IMR-90 (cell line): ENCODE measurements around the gene CCDC63. TPM values are rescaled to one million over a fixed set of nuclear protein-coding genes. Genes with fewer than 3 reads are reported as not detected.

ENCODE experiments used
- ATAC-seq: fragments of 200-7000 bp; cut with Tn5 transposase; 2 replicates; pipeline ENCODE4 v1.9.1; 2020; ENCODE audit warnings: low read depth, mild to moderate bottlenecking, moderate library complexity
- BruUV-seq: library from RNA; stranded (reverse); fragments of 400-500 nt; replicated peaks from 2 replicates; lab custom pipeline; 2021; lab: Mats Ljungman, UMichigan
- CTCF ChIA-PET: fragments of 300-600 bp; formaldehyde crosslinking; extraction: SDS; loops from one replicate; lab custom pipeline; 2021; ENCODE audit warnings: antibody characterized with exemption; lab: Yijun Ruan, JAX
- POLR2A ChIA-PET: fragments of 300-600 bp; sonication (Branson Sonifier 250); formaldehyde crosslinking; loops from one replicate; lab custom pipeline; 2022; ENCODE audit warnings: antibody characterized with exemption; ENCODE audit not compliant: unreplicated experiment; lab: Charles Lee
- DNase-seq: peaks from one replicate; pipeline ENCODE4 v3.0.0; 2013
- H2AFZ ChIP-seq: replicated peaks from 2 replicates; pipeline ENCODE3; 2013; ENCODE audit warnings: low read length, mild to moderate bottlenecking; ENCODE audit not compliant: poor library complexity
- H2AK5ac ChIP-seq: 2 replicates; pipeline ENCODE4 v1.6.1; 2013; ENCODE audit warnings: low read depth, low read length, inconsistent platforms
- H2AK9ac ChIP-seq: replicated peaks from 2 replicates; pipeline ENCODE3; 2013; ENCODE audit warnings: mild to moderate bottlenecking, low read depth, low read length, moderate library complexity; ENCODE audit not compliant: poor library complexity
- H2BK120ac ChIP-seq: 2 replicates; pipeline ENCODE4 v1.6.1; 2013; ENCODE audit warnings: low read depth, low read length, inconsistent platforms
- H2BK15ac ChIP-seq: 3 replicates; pipeline ENCODE4 v1.6.1; 2013; ENCODE audit warnings: low read depth, low read length, inconsistent platforms
- H2BK20ac ChIP-seq: 2 replicates; pipeline ENCODE4 v1.6.1; 2013; ENCODE audit warnings: low read depth, mild to moderate bottlenecking, inconsistent platforms, low read length, moderate library complexity
- H2BK5ac ChIP-seq: 2 replicates; pipeline ENCODE4 v1.6.1; 2013; ENCODE audit warnings: mild to moderate bottlenecking, low read depth, low read length, inconsistent platforms; ENCODE audit not compliant: poor library complexity, severe bottlenecking
- H3K14ac ChIP-seq: replicated peaks from 2 replicates; pipeline ENCODE4 v1.6.1; 2013; ENCODE audit warnings: low read depth, low read length, inconsistent platforms
- H3K18ac ChIP-seq: 2 replicates; pipeline ENCODE4 v1.6.1; 2013; ENCODE audit warnings: low read depth, low read length, control low read depth
- H3K23ac ChIP-seq: 2 replicates; pipeline ENCODE4 v1.6.1; 2013; ENCODE audit warnings: low read depth, low read length, inconsistent platforms
- H3K27ac ChIP-seq: 2 replicates; pipeline ENCODE4 v1.5.1; 2013; ENCODE audit warnings: mild to moderate bottlenecking, control low read depth, low read length; ENCODE audit not compliant: insufficient read depth
- H3K27me3 ChIP-seq: 2 replicates; pipeline ENCODE4 v1.6.1; 2013; ENCODE audit warnings: low read length; ENCODE audit not compliant: control insufficient read depth, insufficient read depth
- H3K36me3 ChIP-seq: 2 replicates; pipeline ENCODE4 v1.6.1; 2013; ENCODE audit warnings: low read length, mixed read lengths; ENCODE audit not compliant: control insufficient read depth, insufficient read depth
- H3K4ac ChIP-seq: 2 replicates; pipeline ENCODE4 v1.6.1; 2013; ENCODE audit warnings: low read depth, low read length, inconsistent platforms
- H3K4me1 ChIP-seq: 2 replicates; pipeline ENCODE4 v1.6.1; 2013; ENCODE audit warnings: low read length, mixed read lengths; ENCODE audit not compliant: control insufficient read depth, insufficient read depth
- H3K4me2 ChIP-seq: 2 replicates; pipeline ENCODE4 v1.6.1; 2013; ENCODE audit warnings: low read depth, mild to moderate bottlenecking, control low read depth, low read length, moderate library complexity
- H3K4me3 ChIP-seq: 2 replicates; pipeline ENCODE4 v1.5.1; 2013; ENCODE audit warnings: low read depth, mild to moderate bottlenecking, control low read depth, low read length, moderate library complexity; ENCODE audit not compliant: insufficient read depth
- H3K56ac ChIP-seq: 2 replicates; pipeline ENCODE4 v1.6.1; 2013; ENCODE audit warnings: low read length, inconsistent platforms; ENCODE audit not compliant: insufficient read depth; ENCODE audit errors: extremely low read depth
- H3K79me1 ChIP-seq, 2 experiments: 2 replicates each; pipeline ENCODE4 v1.6.1; 2013; ENCODE audit warnings: low read length in 2 of 2, inconsistent platforms in 1 of 2, low read depth in 1 of 2
- H3K9ac ChIP-seq: 2 replicates; pipeline ENCODE4 v1.6.1; 2013; ENCODE audit warnings: low read depth, low read length, control low read depth
- H3K9me1 ChIP-seq: 2 replicates; pipeline ENCODE4 v1.6.1; 2013; ENCODE audit warnings: low read length, inconsistent platforms; ENCODE audit not compliant: insufficient read depth
- H3K9me3 ChIP-seq: 2 replicates; pipeline ENCODE4 v1.6.1; 2013; ENCODE audit warnings: low read length; ENCODE audit not compliant: control insufficient read depth, insufficient read depth
- H4K20me1 ChIP-seq: 2 replicates; pipeline ENCODE4 v1.6.1; 2013; ENCODE audit warnings: low read length, inconsistent platforms; ENCODE audit not compliant: insufficient read depth
- H4K5ac ChIP-seq: 2 replicates; pipeline ENCODE4 v1.6.1; 2013; ENCODE audit warnings: mild to moderate bottlenecking, low read depth, low read length, control low read depth
- H4K8ac ChIP-seq, 2 experiments: 2 replicates each; pipeline ENCODE4 v1.6.1; 2013; ENCODE audit warnings: low read depth in 2 of 2, low read length in 2 of 2, control low read depth in 1 of 2, inconsistent platforms in 1 of 2
- H4K91ac ChIP-seq: 2 replicates; pipeline ENCODE4 v1.6.1; 2013; ENCODE audit warnings: low read depth, low read length, inconsistent platforms; ENCODE audit not compliant: insufficient read depth
- CEBPB ChIP-seq: IDR thresholded peaks from 2 replicates; pipeline ENCODE4 v1.6.1; 2012; ENCODE audit warnings: low read depth, low read length, improper control_type of control experiment
- CHD1 ChIP-seq: IDR thresholded peaks from 2 replicates; pipeline ENCODE4 v1.6.1; 2012; ENCODE audit warnings: low read depth, low read length, improper control_type of control experiment
- MAZ ChIP-seq: IDR thresholded peaks from 2 replicates; pipeline ENCODE4 v1.6.1; 2012; ENCODE audit warnings: low read depth, mild to moderate bottlenecking, low read length, improper control_type of control experiment, moderate library complexity, borderline replicate concordance
- NFE2L2 ChIP-seq: fragments of 150-350 bp; IDR thresholded peaks from 2 replicates; pipeline ENCODE4 v1.6.1; 2016; ENCODE audit warnings: low read depth, mild to moderate bottlenecking, low read length
- RAD21 ChIP-seq: IDR thresholded peaks from 2 replicates; pipeline ENCODE4 v1.6.1; 2012; ENCODE audit warnings: low read length, improper control_type of control experiment
- RFX5 ChIP-seq: IDR thresholded peaks from 2 replicates; pipeline ENCODE4 v1.8.0; 2012; ENCODE audit warnings: low read depth, mild to moderate bottlenecking, low read length, moderate library complexity
- USF2 ChIP-seq: fragments of 150-350 bp; IDR thresholded peaks from 2 replicates; pipeline ENCODE4 v1.6.1; 2017; ENCODE audit warnings: mild to moderate bottlenecking, antibody characterized with exemption, low read length, low read depth
- WGBS, 2 experiments: methylation state at CpG; one replicate each; pipeline versions ENCODE4 v1.1.5 to v1.1.7; 2013; ENCODE audit warnings: missing lambda C conversion rate in 2 of 2; ENCODE audit not compliant: insufficient read length in 1 of 2; ENCODE audit errors: extremely low coverage in 2 of 2; 5-methylcytosine and 5-hydroxymethylcytosine counted together
- dilution Hi-C: fragments of 300-500 bp; cut with HindIII; formaldehyde crosslinking; loops from one replicate; pipeline ENCODE4 v1.14.3; 2018; ENCODE audit warnings: low sequenced_read_pairs; ENCODE audit not compliant: unreplicated experiment
- in situ Hi-C: fragments of 300-500 bp; cut with MboI; formaldehyde crosslinking; loops from 3 replicates; pipeline ENCODE4 v1.14.3; 2019; ENCODE audit warnings: low sequenced_read_pairs, inconsistent platforms, mixed read lengths
- intact Hi-C: fragments of 100-400 bp; cut with micrococcal nuclease; formaldehyde crosslinking; loops from 2 replicates; pipeline ENCODE4 v1.10.0; 2022
- polyA plus RNA-seq, 3 experiments: library from polyadenylated mRNA; depleted of rRNA; stranded (reverse); fragments of >200 nt; gene quantifications; 2 replicates each; pipeline ENCODE4 v1.2.3, GENCODE V29; 2012; ENCODE audit warnings: low replicate concordance in 1 of 3
- total RNA-seq: library from RNA; depleted of rRNA; stranded (reverse); fragments of >200 nt; gene quantifications from 2 replicates; pipeline ENCODE4 v1.2.3, GENCODE V29; 2012

Gene CCDC63
- total and polyA plus RNA-seq, 2 of the 4 experiments (the other 2 are of a cell fraction): not detected

- no peak overlapping the region for H2BK5ac ChIP-seq
- no peak overlapping the region for H3K9ac ChIP-seq
- no peak overlapping the region for H3K4me2 ChIP-seq
- H2BK120ac ChIP-seq: no peak overlapping the region
- no peak overlapping the region for H2AFZ ChIP-seq
- no peak overlapping the region for H3K4me3 ChIP-seq
- ChIA-PET POLR2A (no interaction called here), CTCF (no interaction called here)
- H4K91ac ChIP-seq: no peak overlapping the region
- no peaks in the 10 kb centered on the region for H3K9me3 ChIP-seq
- no peak for ATAC-seq
- H3K4me1 ChIP-seq: no peaks in the 10 kb centered on the region
- no peak overlapping the region for H3K18ac ChIP-seq
- dilution Hi-C loops: no loop called here
- DNase-seq: no peak
- WGBS, 2 experiments: no CpG with 5 or more reads among the region's 5 CpGs
- no peaks in the 10 kb centered on the region for H3K79me1 ChIP-seq
- H4K8ac ChIP-seq: no peak overlapping the region
- H3K23ac ChIP-seq: no peak overlapping the region
- BruUV-seq: no TSS peak
- H2BK15ac ChIP-seq: no peak overlapping the region
- no peak overlapping the region for H4K5ac ChIP-seq
- in situ Hi-C loops: no loop called here
- intact Hi-C loops: no loop called here
- H4K20me1 ChIP-seq: no peaks in the 10 kb centered on the region
- H3K27ac ChIP-seq: no peak overlapping the region
- H3K36me3 ChIP-seq: no peaks in the 10 kb centered on the region
- no peak overlapping the region for H2AK9ac ChIP-seq
- H2BK20ac ChIP-seq: no peak overlapping the region
- no peak overlapping the region for H2AK5ac ChIP-seq
- TF ChIP-seq CEBPB: no peak
- no peak for TF ChIP-seq USF2
- no peak for TF ChIP-seq CHD1
- no peak for TF ChIP-seq RFX5
- TF ChIP-seq MAZ: no peak
- no peak for TF ChIP-seq NFE2L2
- TF ChIP-seq RAD21: no peak
- no peaks in the 10 kb centered on the region; the same call in none of the 2 replicates for H3K27me3 ChIP-seq
- no peaks in the 10 kb centered on the region for H3K9me1 ChIP-seq
- no peak overlapping the region for H3K56ac ChIP-seq
- H3K14ac ChIP-seq: no peak overlapping the region
- H3K4ac ChIP-seq: no peak overlapping the region
Measured at GRCh38 chr12:110818511-110818910, 28.3 kb upstream of the CCDC63 start.
